Neural crest cell (in vitro differentiated cells): ENCODE results near the gene PATJ. TPM values are rescaled to one million over a fixed set of nuclear protein-coding genes. Genes with fewer than 3 reads are reported as not detected.

Source experiments
- DNase-seq: peaks from one replicate; pipeline ENCODE4 v3.0.0; 2021; ENCODE audit warnings: low read depth, mixed read lengths, low spot score
- H3K27ac Mint-ChIP-seq: one replicate; pipeline ENCODE4 v1.8.0; 2021; ENCODE audit warnings: mild to moderate bottlenecking, mixed read lengths; ENCODE audit not compliant: unreplicated experiment
- H3K27me3 Mint-ChIP-seq: 2 replicates; pipeline ENCODE4 v1.8.0; 2021; ENCODE audit warnings: low read depth, mild to moderate bottlenecking, mixed read lengths
- H3K36me3 Mint-ChIP-seq: 2 replicates; pipeline ENCODE4 v1.8.0; 2021; ENCODE audit warnings: low read depth, mild to moderate bottlenecking, mixed read lengths
- H3K4me1 Mint-ChIP-seq: 2 replicates; pipeline ENCODE4 v1.8.0; 2021; ENCODE audit warnings: mixed read lengths
- H3K4me3 Mint-ChIP-seq: one replicate; pipeline ENCODE4 v1.8.0; 2021; ENCODE audit warnings: mild to moderate bottlenecking, mixed read lengths
- H3K9me3 Mint-ChIP-seq: 2 replicates; pipeline ENCODE4 v1.8.0; 2021; ENCODE audit warnings: mixed read lengths
- total RNA-seq: library from RNA; stranded (reverse); gene quantifications from 2 replicates; pipeline ENCODE4 v1.2.1, GENCODE V29; 2021
- TF ChIP-seq, protein P1 (sequence below): fragments of 200-600 bp; sonication (generic); conservative IDR thresholded peaks from 2 replicates; pipeline ENCODE4 v1.5.0; 2021; ENCODE audit warnings: antibody characterized with exemption, mild to moderate bottlenecking

The PATJ gene
- total RNA-seq, 1 donor from 2014 or later = 3.9 TPM

DNA sequence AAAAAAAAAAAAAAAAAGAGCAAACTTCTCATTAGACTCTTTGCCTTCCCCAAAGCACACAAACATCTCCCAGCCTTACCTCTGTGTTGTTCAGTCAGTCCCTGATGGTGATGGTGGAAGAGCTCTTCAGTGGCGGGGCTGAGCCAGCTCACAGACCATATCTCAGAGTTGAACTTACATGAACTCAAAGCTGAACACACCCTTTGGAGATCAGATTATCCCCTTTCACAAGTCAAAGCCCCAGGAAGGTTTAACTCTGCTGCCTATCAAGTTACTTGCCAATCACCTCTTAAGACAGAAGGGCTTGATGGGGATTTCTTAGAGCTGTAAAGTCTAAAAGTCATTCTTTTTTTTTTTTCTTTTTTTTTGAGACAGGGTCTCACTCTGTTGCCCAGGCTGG, 397.1 kb downstream of the PATJ start:
- H3K27ac Mint-ChIP-seq = no peak overlapping the region
- TF ChIP-seq, protein P1, sequence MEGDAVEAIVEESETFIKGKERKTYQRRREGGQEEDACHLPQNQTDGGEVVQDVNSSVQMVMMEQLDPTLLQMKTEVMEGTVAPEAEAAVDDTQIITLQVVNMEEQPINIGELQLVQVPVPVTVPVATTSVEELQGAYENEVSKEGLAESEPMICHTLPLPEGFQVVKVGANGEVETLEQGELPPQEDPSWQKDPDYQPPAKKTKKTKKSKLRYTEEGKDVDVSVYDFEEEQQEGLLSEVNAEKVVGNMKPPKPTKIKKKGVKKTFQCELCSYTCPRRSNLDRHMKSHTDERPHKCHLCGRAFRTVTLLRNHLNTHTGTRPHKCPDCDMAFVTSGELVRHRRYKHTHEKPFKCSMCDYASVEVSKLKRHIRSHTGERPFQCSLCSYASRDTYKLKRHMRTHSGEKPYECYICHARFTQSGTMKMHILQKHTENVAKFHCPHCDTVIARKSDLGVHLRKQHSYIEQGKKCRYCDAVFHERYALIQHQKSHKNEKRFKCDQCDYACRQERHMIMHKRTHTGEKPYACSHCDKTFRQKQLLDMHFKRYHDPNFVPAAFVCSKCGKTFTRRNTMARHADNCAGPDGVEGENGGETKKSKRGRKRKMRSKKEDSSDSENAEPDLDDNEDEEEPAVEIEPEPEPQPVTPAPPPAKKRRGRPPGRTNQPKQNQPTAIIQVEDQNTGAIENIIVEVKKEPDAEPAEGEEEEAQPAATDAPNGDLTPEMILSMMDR = no peak

DNA sequence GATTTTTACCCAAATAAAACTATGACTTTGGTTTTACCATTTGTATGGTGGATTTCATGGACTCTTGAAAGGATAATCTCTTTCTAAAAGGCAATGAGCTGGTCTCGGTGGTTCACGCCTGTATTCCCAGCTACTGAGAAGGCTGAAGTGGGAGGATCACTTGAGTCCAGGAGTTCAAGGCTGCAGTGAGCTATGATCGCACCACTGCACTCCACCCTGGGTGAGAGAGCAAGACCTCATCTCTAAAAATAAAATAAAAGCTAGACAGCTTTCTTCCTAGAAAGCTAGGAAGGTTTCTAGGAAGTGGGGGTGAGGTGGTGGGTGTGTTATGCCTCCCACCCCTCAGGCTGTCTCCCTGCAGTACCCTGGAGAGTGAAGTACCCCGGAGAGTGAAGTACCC, 398.4 kb downstream of the PATJ start:
- Mint-ChIP-seq H3K9me3 (no peaks in the 10 kb centered on the region), H3K27ac (no peak overlapping the region), H3K4me1 (peaks cover 9% of the 10 kb centered on the region), H3K4me3 (no peak overlapping the region), H3K36me3 (no peaks in the 10 kb centered on the region), H3K27me3 (no peaks in the 10 kb centered on the region)
- DNase-seq = no peak
- TF ChIP-seq, protein P1 = no peak

More for the DNA sequence above, 397.1 kb downstream of the PATJ start:
- Mint-ChIP-seq H3K36me3 (no peaks in the 10 kb centered on the region), H3K9me3 (no peaks in the 10 kb centered on the region), H3K4me3 (no peak overlapping the region), H3K27me3 (no peaks in the 10 kb centered on the region), H3K4me1 (peaks cover 9% of the 10 kb centered on the region)
- DNase-seq = no peak

DNA sequence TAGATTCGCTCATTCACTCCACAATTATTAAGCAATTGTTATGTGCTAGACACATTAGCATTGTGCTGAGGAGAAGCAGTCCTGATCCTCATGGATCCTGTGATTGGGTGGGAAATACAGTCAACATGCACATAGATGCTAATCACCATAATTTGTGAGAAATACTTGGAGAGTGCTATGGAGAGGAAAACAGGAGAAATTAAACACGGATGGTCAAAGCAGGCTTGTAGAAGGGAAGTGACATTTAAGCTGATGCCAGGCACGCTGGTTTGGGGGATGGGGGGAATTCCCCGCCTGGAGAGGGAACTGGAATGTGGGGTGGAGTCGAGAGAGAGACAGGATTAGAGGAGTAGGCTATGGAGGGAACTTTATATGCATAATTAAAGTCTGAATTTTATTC, 400.2 kb downstream of the PATJ start:
- DNase-seq = no peak
- Mint-ChIP-seq H3K4me1 (peaks cover 9% of the 10 kb centered on the region), H3K36me3 (peaks cover 2% of the 10 kb centered on the region), H3K4me3 (no peak overlapping the region), H3K27ac (no peak overlapping the region), H3K27me3 (no peaks in the 10 kb centered on the region), H3K9me3 (no peaks in the 10 kb centered on the region)
- TF ChIP-seq, protein P1 = no peak

DNA sequence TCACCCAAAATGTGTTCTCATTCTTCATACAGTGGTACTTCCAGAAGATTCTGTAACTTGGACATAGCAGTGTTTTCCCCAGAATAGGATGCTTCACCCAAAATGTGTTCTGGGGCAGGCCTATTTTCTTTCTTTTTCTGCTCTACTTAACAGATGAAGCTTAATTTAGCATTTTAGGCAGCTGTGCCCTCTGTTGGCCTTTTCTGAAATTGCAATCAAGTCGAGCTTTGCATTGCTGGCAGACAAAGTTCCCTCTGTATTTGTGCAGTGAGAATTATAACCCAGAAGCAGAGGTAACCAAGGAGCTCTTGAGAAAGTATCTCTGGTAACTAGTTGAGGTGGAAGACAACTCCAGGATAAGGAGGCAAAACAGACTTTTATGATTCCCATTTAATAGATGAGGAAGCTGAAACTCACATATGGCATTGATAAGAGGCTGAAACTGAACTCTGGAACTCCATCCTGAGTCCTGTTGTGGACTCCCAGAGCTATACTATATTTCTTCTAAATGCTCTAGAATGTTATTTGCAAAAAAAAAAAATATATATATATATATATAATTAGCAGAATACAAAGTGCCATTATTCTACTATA, 402.1 kb downstream of the PATJ start:
- peak; percentile 63 for DNase-seq
- no peaks in the 10 kb centered on the region for H3K27me3 Mint-ChIP-seq

DNA sequence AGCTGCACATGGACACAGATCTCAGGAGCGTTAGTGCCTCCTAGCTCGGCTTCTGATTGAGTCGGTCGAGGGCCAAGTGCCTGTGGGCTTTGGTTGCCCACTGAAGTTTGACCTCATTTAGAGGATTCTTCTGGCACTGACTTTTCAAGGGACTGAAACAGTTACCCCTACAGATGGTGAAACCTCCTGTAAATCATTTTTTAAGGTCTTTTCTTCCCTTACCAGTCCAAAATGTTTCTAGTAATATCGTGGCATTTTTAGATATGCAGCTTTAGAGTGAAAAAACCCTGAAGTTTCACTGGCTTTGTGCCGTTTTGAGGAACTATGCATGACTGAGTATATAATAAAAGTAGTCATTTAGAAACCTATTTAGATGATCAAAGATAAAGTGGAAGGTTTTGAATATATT, 417.7 kb downstream of the PATJ start:
- Mint-ChIP-seq H3K36me3 (no peaks in the 10 kb centered on the region), H3K4me1 (no peaks in the 10 kb centered on the region), H3K27me3 (no peaks in the 10 kb centered on the region), H3K27ac (no peak overlapping the region), H3K9me3 (no peaks in the 10 kb centered on the region), H3K4me3 (no peak overlapping the region)
- no peak for DNase-seq
- TF ChIP-seq, protein P1 = no peak

More for the DNA sequence above, 402.1 kb downstream of the PATJ start:
- TF ChIP-seq, protein P1 = peak; percentile 74
- Mint-ChIP-seq H3K4me3 (no peak overlapping the region), H3K36me3 (peaks cover 2% of the 10 kb centered on the region), H3K9me3 (no peaks in the 10 kb centered on the region), H3K4me1 (peaks cover 9% of the 10 kb centered on the region), H3K27ac (no peak overlapping the region)
